Transverse colon (tissue), 3 donors: ENCODE measurements around the gene IL17B.

Experiments
- CTCF ChIP-seq, 5 experiments: fragments of 200-600 bp in 3 of 5; fragments of 450-650 bp in 2 of 5; sonication (generic) in 3 of 5; IDR thresholded peaks; 1 replicate in 2 of 5; 2 replicates in 3 of 5; pipeline ENCODE4 v1.5.1; 2016 to 2017; ENCODE audit warnings: antibody characterized with exemption in 5 of 5, inconsistent platforms in 3 of 5, mild to moderate bottlenecking in 2 of 5, moderate library complexity in 1 of 5
- POLR2A ChIP-seq: fragments of 450-650 bp; IDR thresholded peaks from one replicate; pipeline ENCODE4 v1.6.1; 2016; ENCODE audit warnings: antibody characterized with exemption, mild to moderate bottlenecking, moderate library complexity

GRCh38 chr5:149344151-149344550 lies 34.9 kb downstream of the IL17B start:
- TF ChIP-seq POLR2A (no peak), CTCF (IDR thresholded peaks at IDR 0.05) (no peak)
